Neural cell (in vitro differentiated cells): Measurements from ENCODE around the gene DNAJA1. TPM values are rescaled to one million over a fixed set of nuclear protein-coding genes. Genes with fewer than 3 reads are reported as not detected.

ENCODE experiments used
- H2AFZ ChIP-seq: fragments of 200-600, 300-800 bp; sonication (generic), shearing (Covaris generic); 2 replicates; pipeline ENCODE4 v1.6.0; 2014; ENCODE audit warnings: low read depth, mild to moderate bottlenecking, antibody characterized with exemption, low read length, moderate library complexity
- H3F3A ChIP-seq: fragments of 200-600 bp; shearing (Covaris generic); 2 replicates; pipeline ENCODE4 v1.6.1; 2016; ENCODE audit warnings: mild to moderate bottlenecking, moderate library complexity, mixed read lengths, antibody characterized with exemption, low read length; ENCODE audit not compliant: insufficient read depth, poor library complexity, severe bottlenecking
- H3K27ac ChIP-seq: fragments of 200-600, 300-800 bp; sonication (generic), shearing (Covaris generic); 2 replicates; pipeline ENCODE4 v1.5.1; 2014; ENCODE audit warnings: mild to moderate bottlenecking, low read length, moderate library complexity
- H3K27me3 ChIP-seq: fragments of 300-800, 200-600 bp; sonication (generic), shearing (Covaris generic); 2 replicates; pipeline ENCODE4 v1.6.0; 2014; ENCODE audit warnings: mild to moderate bottlenecking, low read depth, low read length, moderate library complexity; ENCODE audit not compliant: insufficient read depth
- H3K36me3 ChIP-seq: fragments of 300-800, 200-600 bp; sonication (generic), shearing (Covaris generic); 2 replicates; pipeline ENCODE4 v1.5.1; 2014; ENCODE audit warnings: mild to moderate bottlenecking, antibody characterized with exemption, low read length, moderate library complexity; ENCODE audit not compliant: insufficient read depth
- H3K4me2 ChIP-seq: fragments of 300-800, 200-600 bp; sonication (generic), shearing (Covaris generic); 2 replicates; pipeline ENCODE4 v1.6.0; 2014; ENCODE audit warnings: mild to moderate bottlenecking, low read length
- H3K4me3 ChIP-seq: fragments of 300-800, 200-600 bp; sonication (generic), shearing (Covaris generic); 2 replicates; pipeline ENCODE4 v1.5.1; 2014; ENCODE audit warnings: mild to moderate bottlenecking, low read length, moderate library complexity
- H3K79me2 ChIP-seq: fragments of 200-600 bp; shearing (Covaris generic); replicated peaks from 2 replicates; pipeline ENCODE4 v1.6.0; 2014; ENCODE audit warnings: mild to moderate bottlenecking, low read length, moderate library complexity; ENCODE audit not compliant: insufficient read depth
- H3K9ac ChIP-seq: fragments of 300-800, 200-600 bp; sonication (generic), shearing (Covaris generic); 2 replicates; pipeline ENCODE4 v1.6.1; 2016; ENCODE audit warnings: mild to moderate bottlenecking, low read length, mixed read lengths
- H3K9me2 ChIP-seq: fragments of 200-600 bp; shearing (Covaris generic); 2 replicates; pipeline ENCODE4 v1.6.1; 2016; ENCODE audit warnings: mild to moderate bottlenecking, low read length, mixed read lengths; ENCODE audit not compliant: insufficient read depth
- H3K9me3 ChIP-seq: fragments of 200-600, 300-800 bp; sonication (generic), shearing (Covaris generic); 2 replicates; pipeline ENCODE4 v1.6.1; 2016; ENCODE audit warnings: mild to moderate bottlenecking, mixed run types, low read length, moderate library complexity, mixed read lengths
- H4K20me1 ChIP-seq: fragments of 200-600 bp; shearing (Covaris generic); 2 replicates; pipeline ENCODE4 v1.6.1; 2016; ENCODE audit warnings: mild to moderate bottlenecking, mixed run types; ENCODE audit not compliant: insufficient read depth
- CTCF ChIP-seq: fragments of 450-650 bp; IDR thresholded peaks from 2 replicates; pipeline ENCODE4 v1.5.1; 2014; ENCODE audit warnings: antibody characterized with exemption, mild to moderate bottlenecking, moderate library complexity; ENCODE audit not compliant: poor library complexity, severe bottlenecking
- EP300 ChIP-seq: fragments of 450-650 bp; conservative IDR thresholded peaks from 2 replicates; pipeline ENCODE4 v1.6.1; 2014; ENCODE audit warnings: antibody characterized with exemption, mild to moderate bottlenecking, moderate library complexity; ENCODE audit not compliant: poor library complexity, severe bottlenecking
- EZH2 ChIP-seq: fragments of 200-600, 300-800 bp; shearing (Covaris generic), sonication (generic); IDR thresholded peaks from 2 replicates; pipeline ENCODE4 v1.6.1; 2014; ENCODE audit warnings: antibody characterized with exemption, low read length, borderline replicate concordance, mild to moderate bottlenecking; ENCODE audit not compliant: insufficient read depth, poor library complexity, severe bottlenecking
- MXI1 ChIP-seq: fragments of 450-650 bp; conservative IDR thresholded peaks from 2 replicates; pipeline ENCODE4 v1.6.1; 2014; ENCODE audit warnings: antibody characterized with exemption, mild to moderate bottlenecking; ENCODE audit not compliant: poor library complexity, severe bottlenecking
- POLR2AphosphoS5 ChIP-seq: IDR thresholded peaks from 2 replicates; pipeline ENCODE4 v1.6.1; 2012
- RAD21 ChIP-seq: fragments of 450-650 bp; conservative IDR thresholded peaks from 2 replicates; pipeline ENCODE4 v1.6.1; 2014; ENCODE audit warnings: antibody characterized with exemption, mild to moderate bottlenecking, moderate library complexity
- REST ChIP-seq: IDR thresholded peaks from 2 replicates; pipeline ENCODE4 v1.6.1; 2012; ENCODE audit warnings: borderline replicate concordance
- SMC3 ChIP-seq: fragments of 450-650 bp; conservative IDR thresholded peaks from 2 replicates; pipeline ENCODE4 v1.6.1; 2014; ENCODE audit warnings: antibody characterized with exemption, mild to moderate bottlenecking, moderate library complexity; ENCODE audit not compliant: poor library complexity
- TAF1 ChIP-seq: IDR thresholded peaks from 2 replicates; pipeline ENCODE4 v1.6.1; 2012; ENCODE audit warnings: low read depth
- polyA minus RNA-seq: library from RNA; depleted of rRNA, polyadenylated mRNA; stranded (reverse); fragments of >200 nt; gene quantifications from 2 replicates; pipeline ENCODE4 v1.2.3, GENCODE V29; 2014
- polyA plus RNA-seq: library from polyadenylated mRNA; depleted of rRNA; stranded (reverse); fragments of >200 nt; gene quantifications from 2 replicates; pipeline ENCODE4 v1.2.3, GENCODE V29; 2014

Gene DNAJA1
- polyA plus RNA-seq = 470 and 547 TPM in 2 replicates
- polyA minus RNA-seq = 343 and 370 TPM in 2 replicates

GRCh38 chr9:33024966-33025571 is at the start of gene DNAJA1:
DNAJA1 (plus strand) TSS chr9:33025273; CDS start chr9:33026485, 1,212 bp downstream.
- H3K4me3 ChIP-seq = peak within 1 kb of the TSS; percentile 97
- peak within 1 kb of the TSS; percentile 99 for H3K27ac ChIP-seq
- H3K9me3 ChIP-seq = no peaks in the 10 kb centered on the region
- TF ChIP-seq CTCF = peak; percentile 16
- TF ChIP-seq RAD21 = no peak
- TF ChIP-seq POLR2AphosphoS5 = peak; percentile 98
- TF ChIP-seq EZH2 = no peak
- TF ChIP-seq REST = peak; percentile 88
- peak; percentile 35 for TF ChIP-seq SMC3
- TF ChIP-seq MXI1 = peak; percentile 84
- TF ChIP-seq EP300 = peak; percentile 78
- peak; percentile 93 for TF ChIP-seq TAF1
- H3K79me2 ChIP-seq = peaks cover 78% of the 10 kb centered on the region
- H3F3A ChIP-seq = no peaks in the 10 kb centered on the region
- H4K20me1 ChIP-seq = peaks cover 8% of the 10 kb centered on the region
- peak within 1 kb of the TSS; percentile 88 for H3K4me2 ChIP-seq
- H3K36me3 ChIP-seq = peaks cover 7% of the 10 kb centered on the region
- H3K9ac ChIP-seq = peak within 1 kb of the TSS; percentile 100
- H3K27me3 ChIP-seq = no peaks in the 10 kb centered on the region
- peak within 1 kb of the TSS; percentile 95 for H2AFZ ChIP-seq
- H3K9me2 ChIP-seq = no peaks in the 10 kb centered on the region

- H3K9me3 ChIP-seq = no peaks in the 10 kb centered on the region
- H3K79me2 ChIP-seq = no peaks in the 10 kb centered on the region
- H4K20me1 ChIP-seq = no peaks in the 10 kb centered on the region
- no peaks in the 10 kb centered on the region for H3K27me3 ChIP-seq
- no peaks in the 10 kb centered on the region for H3K9me2 ChIP-seq
- TF ChIP-seq MXI1 = no peak
- TF ChIP-seq POLR2AphosphoS5 = no peak
- no peak for TF ChIP-seq EP300
- TF ChIP-seq TAF1 = no peak
- TF ChIP-seq SMC3 = no peak
- TF ChIP-seq RAD21 = no peak
- no peak for TF ChIP-seq REST
- H3K27ac ChIP-seq = no peak overlapping the region
- H3F3A ChIP-seq = no peaks in the 10 kb centered on the region
- H3K4me3 ChIP-seq = no peak overlapping the region
- no peak overlapping the region for H2AFZ ChIP-seq
- H3K9ac ChIP-seq = no peak overlapping the region
- H3K4me2 ChIP-seq = no peak overlapping the region
- H3K36me3 ChIP-seq = peaks cover 6% of the 10 kb centered on the region
Measured at GRCh38 chr9:32978051-32978450, 47.0 kb upstream of the DNAJA1 start.
